Activated CD4-positive, alpha-beta T cell treated with anti-CD3 and anti-CD28 coated beads for 1 hour (primary cell): ENCODE data around the gene OTOGL.
"Not testable (repeated sequence)": the region's sequence is repeated elsewhere in the genome, so short reads cannot be mapped to it uniquely, and the experiment has no call there.

Source experiments
- DNase-seq: peaks from one replicate; pipeline ENCODE4 v3.0.0-alpha.2; 2020

Gene OTOGL

DNA sequence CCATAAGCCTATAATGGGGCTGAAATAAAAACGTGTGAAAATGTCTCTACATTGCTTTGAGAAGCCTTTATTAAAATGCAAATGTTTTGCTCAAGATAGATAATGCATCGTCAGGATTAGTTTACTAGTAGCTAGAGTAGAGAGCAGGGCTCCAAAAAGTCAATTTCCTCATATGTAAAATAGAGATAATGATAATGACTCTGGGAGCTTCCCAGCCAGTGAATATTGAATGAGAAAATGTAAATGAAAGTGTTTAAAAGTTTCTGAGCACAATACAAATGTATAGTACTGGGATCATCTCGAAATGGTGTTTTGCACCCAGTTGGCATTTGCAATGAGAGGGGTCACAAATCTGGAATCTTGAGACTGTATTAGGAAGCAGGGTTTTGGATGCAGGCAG is 135.3 kb downstream of the OTOGL start:
- no peak for DNase-seq

DNA sequence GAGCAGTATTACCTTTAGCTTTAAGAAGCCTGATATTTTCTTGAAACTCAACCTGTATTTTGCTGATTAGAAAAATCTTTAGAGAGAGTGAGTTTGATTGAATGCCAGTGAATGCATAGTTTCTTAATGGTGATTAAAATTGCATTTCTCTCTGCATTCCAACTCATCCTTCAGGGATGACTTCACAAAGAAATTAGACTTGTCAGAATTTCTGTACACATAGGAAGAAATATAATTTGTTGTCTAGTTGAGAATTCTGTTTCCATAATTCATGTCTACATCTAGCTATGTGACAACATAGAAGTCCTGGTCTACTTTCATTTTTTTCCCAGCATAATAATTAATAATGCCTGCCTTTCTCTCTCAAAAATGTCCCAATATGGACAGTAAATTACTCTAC is 136.6 kb downstream of the OTOGL start:
- DNase-seq, result no peak

DNA sequence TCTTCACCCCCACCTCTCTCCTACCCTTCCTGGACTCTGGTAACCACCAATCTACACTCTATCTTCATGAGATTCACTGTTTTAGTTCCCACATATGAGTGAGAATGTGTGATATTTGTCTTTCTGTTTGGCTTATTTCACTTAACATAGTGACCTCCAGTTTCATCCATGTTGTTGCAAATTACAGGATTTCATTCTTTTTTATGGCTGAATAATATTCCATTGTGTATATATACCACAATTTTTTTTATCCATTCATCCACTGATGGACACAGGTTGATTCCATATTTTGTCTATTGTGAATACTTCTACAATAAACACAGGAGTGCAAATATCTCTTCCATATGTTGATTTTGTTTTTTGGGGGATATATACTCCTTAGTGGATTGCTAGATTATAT is 140.5 kb downstream of the OTOGL start:
- no peak for DNase-seq

DNA sequence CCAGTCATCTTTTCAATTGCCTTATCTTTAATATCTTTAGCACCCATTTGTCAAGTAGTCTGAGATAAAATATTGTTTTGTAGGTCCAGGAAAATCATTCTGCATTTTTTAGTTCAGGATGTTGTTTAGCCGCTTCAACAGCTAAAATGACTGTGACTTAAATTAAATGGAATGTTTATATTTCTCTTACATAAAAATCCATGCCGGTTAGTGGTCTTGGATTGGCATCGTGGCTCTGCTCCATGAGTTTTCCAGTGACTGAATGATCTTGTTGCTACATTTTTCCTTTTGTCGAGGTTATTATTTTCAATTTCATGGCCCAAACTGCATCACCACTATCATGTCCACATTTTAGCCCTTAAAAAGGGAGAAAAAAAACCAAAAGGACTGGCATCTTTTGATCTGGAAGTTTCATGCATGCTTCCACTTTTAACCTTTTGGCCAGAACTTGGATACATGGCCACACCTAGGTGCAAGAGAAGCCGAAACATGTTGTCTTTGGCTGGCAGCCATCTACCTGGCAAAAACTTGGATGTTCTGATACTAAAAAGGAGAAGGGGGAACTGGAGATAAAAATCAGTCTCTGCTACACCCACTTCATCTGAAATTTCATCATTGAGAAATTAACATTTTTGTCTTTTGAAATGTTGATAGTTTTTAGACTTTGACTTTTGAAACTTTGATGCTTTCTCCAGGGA is 142.4 kb downstream of the OTOGL start:
- no peak for DNase-seq

GRCh38 chr12:80242321-80242720 is 143.0 kb downstream of the OTOGL start:
- no peak for DNase-seq

GRCh38 chr12:80249581-80249980 is 150.2 kb downstream of the OTOGL start:
- DNase-seq, result not testable (repeated sequence)

GRCh38 chr12:80257920-80258319 is 158.6 kb downstream of the OTOGL start:
- no peak for DNase-seq

DNA sequence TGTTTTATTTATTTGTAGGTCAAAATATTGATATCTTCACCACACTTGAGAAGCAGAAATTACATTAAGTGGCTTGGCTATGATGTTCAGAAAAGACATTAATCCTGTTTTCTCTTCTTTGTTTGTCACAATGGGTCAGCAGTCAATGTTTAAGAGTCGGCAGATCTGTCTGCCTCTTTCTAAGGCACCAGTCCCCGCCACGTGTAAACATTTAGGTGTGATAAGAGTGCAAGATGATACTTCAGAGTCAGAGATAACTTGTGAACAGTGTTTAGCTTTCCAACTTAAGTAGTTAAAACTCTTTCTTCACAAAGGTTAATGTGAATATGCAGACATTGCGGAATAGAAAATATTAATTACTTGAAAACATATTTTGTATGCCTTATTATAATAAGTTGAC is 160.9 kb downstream of the OTOGL start:
- DNase-seq, result no peak

GRCh38 chr12:80261403-80261802 is 162.1 kb downstream of the OTOGL start:
- no peak for DNase-seq

GRCh38 chr12:80262346-80262745 is 163.0 kb downstream of the OTOGL start:
- DNase-seq, result no peak

DNA sequence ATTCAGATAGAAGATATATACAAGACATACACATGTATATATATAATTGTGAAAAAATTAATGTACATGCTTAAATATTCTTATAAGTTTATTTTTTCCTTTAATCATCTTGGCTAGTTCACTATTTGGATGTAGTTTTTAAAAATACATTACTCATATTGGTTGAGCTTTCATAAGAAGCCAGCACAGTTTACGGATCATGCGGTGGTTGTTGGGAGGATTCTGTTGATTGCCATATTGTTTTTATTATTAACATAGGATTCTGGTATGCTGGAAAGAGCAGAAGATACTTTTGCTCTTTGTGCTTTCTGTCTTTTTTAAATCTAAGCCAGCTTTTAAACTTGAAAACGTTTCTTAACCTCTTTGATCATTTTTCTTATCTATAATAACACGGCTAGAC is 163.4 kb downstream of the OTOGL start:
- no peak for DNase-seq

- no peak for DNase-seq
Observed at GRCh38 chr12:80264386-80264785, 165.0 kb downstream of the OTOGL start.

DNA sequence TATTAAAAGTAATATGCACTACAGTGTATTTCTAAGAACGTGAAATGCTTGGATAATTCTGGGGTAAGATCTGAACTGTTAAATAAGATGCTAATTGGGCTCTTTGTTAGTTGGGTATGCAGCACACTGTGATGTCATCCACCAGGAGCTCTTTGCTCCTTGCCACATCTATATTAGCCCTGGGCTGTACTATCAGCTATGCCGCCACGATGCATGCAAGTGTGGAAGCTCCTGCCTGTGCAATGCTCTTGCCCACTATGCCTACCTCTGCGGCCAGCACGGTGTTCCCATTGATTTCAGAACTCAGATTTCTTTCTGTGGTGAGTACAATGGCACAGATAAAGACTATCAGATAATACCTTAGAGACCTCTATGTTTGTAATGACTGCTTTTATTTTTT is 165.6 kb downstream of the OTOGL start:
- no peak for DNase-seq

DNA sequence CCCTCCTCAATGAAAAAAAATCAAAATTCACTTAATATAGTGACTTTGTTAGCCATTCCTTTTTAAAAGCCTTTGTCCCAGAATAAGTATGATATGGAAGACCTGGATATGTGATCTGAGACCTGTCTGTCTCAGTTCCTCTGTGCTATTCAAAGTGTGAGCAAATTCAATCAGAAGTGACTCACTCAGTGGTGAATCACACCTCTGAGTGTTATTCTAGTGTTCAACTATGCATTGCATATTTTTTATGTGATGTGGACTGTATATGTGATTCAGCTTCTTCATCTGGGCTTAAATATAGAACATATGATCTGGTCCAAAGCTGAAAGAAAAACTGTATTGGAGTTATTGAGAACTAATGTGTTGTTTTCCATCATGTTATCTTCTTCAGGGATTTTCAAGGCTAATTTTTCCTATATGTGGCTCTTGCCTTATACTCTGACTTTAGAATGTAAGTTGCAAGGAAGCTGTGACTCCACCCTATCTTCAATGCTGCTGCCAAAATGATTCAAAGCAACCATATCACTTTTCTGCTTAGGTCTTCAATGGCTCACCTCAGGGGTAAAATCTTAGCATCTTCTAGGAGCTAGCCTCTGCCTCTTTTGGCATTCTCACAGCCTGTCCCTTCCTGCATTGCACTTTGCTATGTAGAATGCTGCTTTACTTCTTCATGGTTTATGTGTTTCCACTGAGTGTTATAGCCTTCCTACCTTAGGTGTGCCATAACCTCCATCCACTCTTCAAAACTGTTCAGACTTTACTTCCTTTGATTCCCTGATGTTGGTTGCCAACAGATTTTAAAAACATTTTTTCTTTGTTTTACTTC is 169.8 kb downstream of the OTOGL start:
- no peak for DNase-seq

DNA sequence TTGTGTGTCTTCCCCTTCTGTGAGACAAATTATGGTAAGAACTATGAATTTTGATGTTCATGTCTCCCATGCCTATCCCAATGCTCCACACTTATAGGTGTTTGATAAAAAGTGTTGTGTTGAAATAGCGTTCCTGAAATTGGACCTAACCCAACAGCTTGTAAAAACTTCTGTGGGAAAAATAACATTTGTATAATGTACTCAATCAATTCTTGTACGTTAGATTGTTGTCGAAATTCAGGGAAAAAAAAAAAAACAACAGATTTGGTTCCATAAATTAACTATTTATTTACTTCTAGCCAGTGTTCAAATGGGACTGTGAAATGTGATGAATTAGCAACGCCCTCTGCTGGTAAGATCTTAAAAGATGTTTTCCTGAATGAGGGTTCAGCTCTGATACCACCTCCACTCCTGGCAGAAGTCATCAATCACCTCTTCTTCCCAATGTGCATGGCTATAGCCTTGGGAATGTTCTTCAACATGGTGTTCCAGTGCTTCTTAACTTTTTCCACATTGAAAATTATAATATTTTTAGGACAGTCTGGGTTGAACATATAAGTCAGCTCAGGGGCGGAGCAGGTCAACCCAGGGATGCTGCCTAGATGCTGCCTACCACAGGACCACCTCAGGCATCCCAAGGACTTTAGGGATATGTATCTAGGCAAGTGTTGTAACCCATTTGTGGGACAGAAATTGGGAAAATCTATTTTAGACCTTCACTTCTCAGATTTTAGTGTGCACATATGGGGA is 170.6 kb downstream of the OTOGL start:
- no peak for DNase-seq

DNA sequence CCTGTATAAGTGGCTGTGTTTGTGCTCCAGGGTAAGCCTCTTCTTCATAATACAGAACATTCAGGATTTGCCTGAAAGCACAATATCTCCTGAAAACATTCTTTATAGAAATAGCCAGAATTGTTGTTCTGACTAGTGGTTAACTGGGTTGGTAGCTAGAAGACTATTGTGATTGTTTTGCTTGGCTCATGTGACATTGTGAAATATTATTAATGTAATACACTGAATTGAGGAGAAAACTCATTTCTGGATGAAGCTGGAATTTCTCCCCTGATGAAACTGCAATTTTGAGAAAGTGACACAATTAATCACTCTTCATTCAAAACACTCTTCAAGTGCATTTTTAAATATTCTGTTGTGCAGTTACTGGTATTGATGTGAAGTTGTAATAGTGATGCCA is 172.4 kb downstream of the OTOGL start:
- DNase-seq, result no peak

DNA sequence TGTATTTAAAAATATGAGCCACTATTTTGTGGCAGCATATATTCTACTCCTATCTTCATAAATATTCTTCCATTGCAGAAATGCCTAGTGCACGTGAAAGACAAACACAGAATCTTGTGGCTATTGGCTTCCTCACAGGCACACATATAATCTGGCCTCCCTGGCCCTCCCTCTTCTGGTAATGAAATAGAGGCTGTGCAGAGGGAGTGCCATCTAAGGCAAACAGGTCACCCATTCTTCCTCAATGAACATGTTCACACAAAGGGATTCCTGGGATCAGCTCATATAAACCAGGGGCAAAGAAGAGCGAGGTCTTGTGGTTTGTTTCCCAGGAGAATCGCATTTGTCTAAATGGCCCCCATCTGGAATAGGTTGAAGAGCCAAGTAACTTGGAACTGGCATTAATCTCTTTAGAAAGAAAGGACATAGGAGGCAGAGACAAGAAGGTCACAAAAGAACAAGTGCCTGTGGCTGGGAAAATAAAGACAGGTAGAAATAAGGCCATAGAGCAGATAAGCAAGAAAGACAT is 173.1 kb downstream of the OTOGL start:
- DNase-seq, result no peak

- DNase-seq, result no peak
Observed at GRCh38 chr12:80273144-80273543, 173.8 kb downstream of the OTOGL start.

GRCh38 chr12:80277732-80278131 is 178.4 kb downstream of the OTOGL start:
- no peak for DNase-seq

- DNase-seq, result no peak
Observed at GRCh38 chr12:80282226-80282625, 182.9 kb downstream of the OTOGL start.

DNA sequence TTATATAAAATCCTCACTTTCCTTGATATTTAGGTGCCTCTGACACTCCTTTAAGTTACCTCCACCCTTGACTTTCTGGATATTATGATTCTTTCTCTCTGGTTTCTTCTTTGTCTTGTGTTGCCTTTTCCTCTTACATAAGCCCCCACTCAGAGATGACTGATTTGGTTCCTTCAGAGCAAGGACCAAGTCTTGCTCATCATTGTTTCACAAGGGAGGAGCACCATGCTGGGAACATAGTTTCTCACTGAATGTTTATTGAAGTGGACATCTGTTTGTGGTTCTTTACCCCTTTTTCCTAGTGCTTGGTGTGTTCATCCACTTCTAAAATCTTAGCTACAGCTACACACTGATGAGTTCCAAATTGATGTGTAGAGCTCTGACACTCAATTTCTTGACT is 183.4 kb downstream of the OTOGL start:
- no peak for DNase-seq

GRCh38 chr12:80291108-80291754 is 191.9 kb downstream of the OTOGL start:
- DNase-seq, result no peak

- no peak for DNase-seq
Observed at GRCh38 chr12:80293347-80293746, 194.0 kb downstream of the OTOGL start.
